HCEC 1CT (cell line): ENCODE measurements around the gene ARHGEF26.
"Not testable (repeated sequence)": the region's sequence is repeated elsewhere in the genome, so short reads cannot be mapped to it uniquely, and the experiment has no call there.

ENCODE experiments used
- DNase-seq: peaks from one replicate; pipeline ENCODE4 v3.0.0-alpha.2; 2017

The ARHGEF26 gene, protein sequence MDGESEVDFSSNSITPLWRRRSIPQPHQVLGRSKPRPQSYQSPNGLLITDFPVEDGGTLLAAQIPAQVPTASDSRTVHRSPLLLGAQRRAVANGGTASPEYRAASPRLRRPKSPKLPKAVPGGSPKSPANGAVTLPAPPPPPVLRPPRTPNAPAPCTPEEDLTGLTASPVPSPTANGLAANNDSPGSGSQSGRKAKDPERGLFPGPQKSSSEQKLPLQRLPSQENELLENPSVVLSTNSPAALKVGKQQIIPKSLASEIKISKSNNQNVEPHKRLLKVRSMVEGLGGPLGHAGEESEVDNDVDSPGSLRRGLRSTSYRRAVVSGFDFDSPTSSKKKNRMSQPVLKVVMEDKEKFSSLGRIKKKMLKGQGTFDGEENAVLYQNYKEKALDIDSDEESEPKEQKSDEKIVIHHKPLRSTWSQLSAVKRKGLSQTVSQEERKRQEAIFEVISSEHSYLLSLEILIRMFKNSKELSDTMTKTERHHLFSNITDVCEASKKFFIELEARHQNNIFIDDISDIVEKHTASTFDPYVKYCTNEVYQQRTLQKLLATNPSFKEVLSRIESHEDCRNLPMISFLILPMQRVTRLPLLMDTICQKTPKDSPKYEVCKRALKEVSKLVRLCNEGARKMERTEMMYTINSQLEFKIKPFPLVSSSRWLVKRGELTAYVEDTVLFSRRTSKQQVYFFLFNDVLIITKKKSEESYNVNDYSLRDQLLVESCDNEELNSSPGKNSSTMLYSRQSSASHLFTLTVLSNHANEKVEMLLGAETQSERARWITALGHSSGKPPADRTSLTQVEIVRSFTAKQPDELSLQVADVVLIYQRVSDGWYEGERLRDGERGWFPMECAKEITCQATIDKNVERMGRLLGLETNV

DNA sequence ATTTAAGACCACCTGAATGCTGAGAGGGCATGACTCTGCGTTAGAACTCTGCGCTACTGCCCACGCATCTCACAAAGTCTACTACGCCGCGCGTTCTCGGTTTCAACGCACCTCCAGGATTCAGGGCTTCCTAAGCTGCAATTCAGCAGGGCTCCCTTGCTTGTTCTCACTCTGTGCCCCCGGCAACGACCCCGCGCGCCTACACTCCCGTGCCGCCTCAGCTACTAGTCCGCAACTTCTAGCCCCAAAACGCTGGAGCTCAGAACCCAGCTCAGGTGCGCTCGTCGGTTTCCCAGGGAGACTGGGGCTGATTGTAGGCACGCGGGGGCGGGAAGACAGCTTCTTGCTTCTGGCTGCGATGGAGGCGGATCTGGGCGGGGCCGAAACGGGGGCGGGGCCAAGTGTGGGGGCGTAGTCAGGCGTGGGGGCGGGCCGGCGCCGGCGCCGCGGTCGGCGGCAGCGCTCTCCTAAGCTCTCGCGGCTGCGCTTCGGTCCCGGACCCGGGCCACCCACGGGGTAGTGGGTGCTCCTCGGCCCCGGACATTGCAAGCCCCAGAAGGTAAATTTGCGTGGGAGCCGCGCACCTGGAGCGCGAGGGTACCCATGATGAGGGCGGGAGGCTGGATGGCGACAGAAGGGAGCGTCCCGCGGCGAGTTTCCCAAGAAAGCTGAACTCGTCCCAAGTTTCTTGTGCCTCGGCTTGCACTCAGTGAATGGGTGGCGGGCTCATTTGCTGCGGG is at the start of gene ARHGEF26:
Gene ARHGEF26, plus strand, starts transcription at position 430 of the 740 bp plus-strand sequence. CDS start 603 bp downstream, outside the sequence.
- peak; percentile 6 for DNase-seq

DNA sequence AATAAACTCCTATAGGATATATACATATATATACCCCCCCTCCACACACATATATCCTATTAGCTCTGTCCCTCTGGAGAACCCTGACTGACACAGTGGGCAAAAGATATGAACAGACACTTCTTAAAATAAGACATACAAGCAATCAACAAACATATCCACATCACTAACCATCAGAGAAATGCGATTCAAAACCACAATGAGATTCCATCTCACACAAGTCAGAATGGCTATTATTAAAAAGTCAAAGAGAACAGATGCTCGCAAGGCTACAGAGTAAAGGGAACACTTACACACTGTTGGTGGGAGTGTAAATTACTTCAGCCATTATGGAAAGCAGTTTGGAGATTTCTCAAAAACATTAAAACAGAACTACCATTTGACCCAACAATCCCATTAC is 46.2 kb upstream of the ARHGEF26 start:
- no peak for DNase-seq

DNA sequence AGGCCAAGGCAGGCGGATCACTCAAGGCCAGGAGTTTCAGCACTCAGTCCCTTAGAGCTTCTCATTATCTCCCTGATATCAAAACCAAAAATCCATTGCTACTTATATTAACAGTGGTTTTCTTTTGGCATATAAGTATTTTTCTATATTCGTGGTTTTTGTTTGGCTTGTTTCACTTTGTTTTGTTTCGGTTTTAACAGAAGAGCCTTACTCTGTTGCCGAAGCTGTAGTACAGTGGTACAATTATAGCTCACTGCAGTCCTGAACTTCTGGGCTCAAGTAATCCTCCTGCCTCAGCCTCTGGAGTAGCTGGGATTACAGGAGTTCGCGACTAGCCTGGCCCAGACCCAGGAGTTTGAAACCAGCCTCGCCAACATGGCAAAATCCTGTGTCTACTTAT is 42.5 kb upstream of the ARHGEF26 start:
- DNase-seq: no peak

DNA sequence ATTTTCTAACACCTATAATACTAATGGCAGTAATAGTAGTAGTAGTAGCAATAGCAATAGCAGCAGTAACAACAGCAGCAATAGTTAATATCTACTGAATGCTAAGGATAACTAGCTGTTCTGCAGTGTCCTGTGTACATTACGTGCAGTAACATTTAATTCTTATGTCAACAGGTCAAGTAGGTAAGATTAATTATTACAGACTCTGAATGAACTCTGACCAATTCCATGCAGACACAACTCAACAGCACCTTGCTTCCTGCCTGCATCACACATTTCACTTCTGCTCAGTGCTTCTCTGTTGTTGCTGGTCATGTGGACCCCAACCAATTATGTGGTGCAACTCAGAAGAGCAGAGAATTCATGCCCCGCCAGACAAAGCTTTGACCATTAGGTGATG is 39.9 kb upstream of the ARHGEF26 start:
- DNase-seq: no peak

DNA sequence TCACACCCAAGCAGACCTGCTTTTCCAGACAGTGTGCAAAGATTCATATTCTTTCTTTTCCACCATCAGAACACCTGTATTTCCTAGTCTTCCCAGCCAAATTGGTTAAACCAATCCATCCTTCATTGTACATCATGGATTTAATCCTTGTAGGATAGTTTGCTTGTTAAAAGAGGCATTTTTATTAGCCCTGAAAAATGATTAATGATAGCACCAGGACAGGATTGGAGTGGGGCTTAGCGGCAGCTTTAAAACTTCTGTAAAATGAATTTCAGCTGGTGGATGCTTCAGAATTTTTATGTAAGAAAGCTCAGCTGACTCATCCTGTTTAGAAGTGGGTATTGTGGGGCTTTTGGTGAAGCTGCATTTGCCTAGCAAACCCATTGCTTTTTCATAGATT is 36.1 kb upstream of the ARHGEF26 start:
- DNase-seq: no peak

DNA sequence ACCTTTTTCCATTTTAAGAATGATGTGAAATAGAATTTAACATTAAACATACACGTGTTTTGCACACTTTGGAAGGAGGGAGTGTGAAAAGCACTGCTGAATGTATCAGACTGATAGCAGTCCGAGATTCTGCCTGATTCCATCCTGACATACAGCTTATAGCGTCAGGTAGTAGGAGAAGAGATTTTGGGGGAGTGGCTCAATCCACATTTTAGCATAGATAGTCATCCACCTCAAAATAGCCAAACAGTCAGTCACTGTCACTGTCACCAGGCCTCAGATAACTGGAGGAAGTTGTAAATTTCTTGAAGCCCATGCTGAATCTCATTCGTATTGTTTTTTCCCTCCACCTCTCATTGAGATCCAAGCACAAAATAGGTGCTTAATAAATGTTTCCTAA is 35.4 kb upstream of the ARHGEF26 start:
- DNase-seq: no peak

DNA sequence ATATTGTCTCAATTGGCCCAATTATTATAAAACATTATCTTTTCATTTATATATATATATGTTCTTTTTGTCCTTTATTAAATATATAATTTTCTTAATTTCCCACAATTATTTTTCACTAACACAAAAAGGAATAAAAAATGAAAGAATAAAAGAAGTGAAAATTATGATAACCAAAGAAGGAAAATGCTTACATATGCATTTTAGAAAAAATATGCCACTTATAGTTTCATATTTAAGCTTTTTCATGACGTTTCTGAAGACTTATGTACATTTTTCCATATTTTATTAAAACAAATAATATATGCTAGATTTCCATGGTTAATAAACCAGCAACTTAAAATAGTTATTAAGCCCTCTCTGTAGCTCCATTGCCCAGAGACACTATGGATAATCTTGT is 34.9 kb upstream of the ARHGEF26 start:
- DNase-seq: no peak

DNA sequence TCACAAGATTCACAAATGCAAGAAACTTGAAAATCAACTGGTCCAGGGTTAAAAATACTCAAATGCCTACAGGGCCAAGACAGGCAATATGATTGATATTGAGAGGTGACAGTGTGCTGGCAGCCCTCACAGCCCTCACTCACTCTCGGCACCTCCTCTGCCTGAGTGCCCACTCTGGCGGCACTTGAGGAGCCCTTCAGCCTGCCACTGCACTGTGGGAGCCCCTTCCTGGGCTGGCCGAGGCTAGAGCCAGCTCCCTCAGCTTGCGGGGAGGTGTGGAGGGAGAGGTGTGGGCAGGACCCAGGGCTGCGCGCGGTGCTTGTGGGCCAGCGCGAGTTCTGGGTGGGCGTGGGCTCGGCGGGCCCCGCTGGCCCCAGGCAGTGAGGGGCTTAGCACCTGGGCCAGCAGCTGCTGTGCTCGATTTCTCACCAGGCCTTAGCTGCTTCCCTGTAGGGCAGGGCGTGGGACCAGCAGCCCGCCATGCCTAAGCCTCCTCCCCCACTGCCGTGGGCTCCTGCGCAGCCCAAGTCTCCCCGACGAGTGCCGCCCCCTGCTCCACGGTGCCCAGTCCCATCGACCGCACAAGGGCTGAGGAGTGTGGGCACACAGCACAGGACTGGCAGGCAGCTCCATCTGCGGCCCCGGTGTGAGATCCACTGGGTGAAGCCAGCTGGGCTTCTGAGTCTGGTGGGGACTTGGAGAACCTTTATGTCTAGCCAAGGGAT is 33.3 kb upstream of the ARHGEF26 start:
- DNase-seq: not testable (repeated sequence)

DNA sequence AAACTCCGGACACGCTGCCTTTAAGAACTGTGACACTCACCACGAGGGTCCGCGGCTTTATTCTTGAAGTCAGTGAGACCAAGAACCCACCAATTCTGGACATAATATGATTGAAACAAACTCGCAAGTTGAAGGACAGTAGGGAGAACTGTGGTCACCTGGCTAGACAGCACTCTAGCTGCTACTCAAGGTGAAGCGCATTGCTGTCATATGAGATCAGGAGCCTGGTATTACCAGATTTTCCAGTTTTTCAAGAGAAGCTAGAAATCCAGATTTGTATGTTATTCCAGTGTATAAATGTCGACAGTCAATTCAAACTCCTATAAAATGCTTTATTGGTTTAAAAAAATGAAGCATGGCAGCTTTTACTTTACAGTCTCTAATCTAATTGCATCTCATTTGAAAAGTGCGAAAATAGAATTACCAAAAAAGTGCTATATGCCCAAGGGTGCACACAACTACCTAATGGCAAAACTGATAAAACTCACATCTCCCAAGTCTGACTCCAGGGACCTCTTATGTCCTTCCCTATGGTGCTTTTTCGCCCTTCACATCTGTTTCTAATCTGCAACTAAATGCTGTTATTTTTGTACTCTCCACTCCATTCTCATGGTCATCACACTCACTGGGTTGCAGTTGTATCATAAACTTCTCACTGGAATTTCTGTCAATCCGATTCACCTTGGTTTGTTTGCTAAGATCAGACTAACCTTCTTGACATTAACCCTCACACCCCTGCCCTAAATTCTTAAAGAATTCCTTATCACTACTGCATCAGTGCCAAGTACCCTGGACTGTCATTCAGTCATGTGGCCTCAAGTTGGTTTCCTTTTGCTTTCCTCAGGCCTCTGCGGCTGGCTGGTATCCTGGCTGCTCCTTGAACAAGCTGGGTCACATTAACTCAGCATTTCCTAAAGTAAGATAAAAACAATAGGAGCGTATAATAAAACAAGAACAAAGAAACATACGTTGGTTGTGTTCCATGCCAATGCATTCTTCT is 31.5 kb upstream of the ARHGEF26 start:
- DNase-seq: no peak

DNA sequence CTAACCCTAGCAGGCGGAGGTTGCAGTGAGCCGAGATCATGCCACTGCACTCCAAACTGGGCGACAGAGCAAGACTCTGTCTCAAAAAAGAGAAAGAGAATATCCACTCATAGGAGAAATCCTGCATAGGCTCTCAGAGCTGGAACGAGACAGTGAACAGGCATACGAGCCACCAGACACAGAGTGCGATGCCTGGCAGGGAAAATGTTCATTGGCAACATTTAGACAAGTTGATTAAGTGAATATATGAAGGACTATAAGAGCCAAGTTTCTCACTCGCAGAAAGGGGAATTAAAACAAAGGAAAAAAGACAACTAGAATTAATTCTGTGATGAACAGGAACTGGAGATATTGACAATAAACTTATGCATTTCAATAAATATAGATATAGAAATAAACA is 27.1 kb upstream of the ARHGEF26 start:
- no peak for DNase-seq

DNA sequence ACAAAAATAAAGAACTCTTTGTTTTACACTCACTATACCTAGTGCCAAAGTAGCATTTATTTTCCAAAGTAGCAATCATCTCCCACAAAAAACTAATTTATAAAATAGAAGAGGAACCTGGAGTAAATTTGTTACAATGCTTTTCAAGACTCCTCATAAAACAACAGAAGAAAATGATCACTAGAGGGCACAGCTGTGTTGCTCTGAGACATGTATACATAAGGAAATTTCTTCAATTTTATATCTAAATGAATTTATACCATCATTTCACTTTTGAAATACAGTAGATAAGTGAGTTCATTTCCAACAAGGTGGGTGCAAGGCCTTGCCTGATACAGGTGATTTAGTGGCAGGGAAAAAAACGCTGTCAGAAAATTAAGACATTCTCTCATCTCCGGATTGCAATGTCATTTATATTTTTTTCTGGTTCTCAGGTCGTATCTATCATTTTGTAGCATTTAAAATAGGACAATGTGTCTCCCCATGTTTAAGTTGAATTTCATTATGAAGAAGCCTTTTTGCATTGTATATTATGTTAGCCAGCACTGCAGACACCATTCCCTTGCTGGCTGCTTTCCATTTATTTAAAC is 25.3 kb upstream of the ARHGEF26 start:
- DNase-seq: no peak

DNA sequence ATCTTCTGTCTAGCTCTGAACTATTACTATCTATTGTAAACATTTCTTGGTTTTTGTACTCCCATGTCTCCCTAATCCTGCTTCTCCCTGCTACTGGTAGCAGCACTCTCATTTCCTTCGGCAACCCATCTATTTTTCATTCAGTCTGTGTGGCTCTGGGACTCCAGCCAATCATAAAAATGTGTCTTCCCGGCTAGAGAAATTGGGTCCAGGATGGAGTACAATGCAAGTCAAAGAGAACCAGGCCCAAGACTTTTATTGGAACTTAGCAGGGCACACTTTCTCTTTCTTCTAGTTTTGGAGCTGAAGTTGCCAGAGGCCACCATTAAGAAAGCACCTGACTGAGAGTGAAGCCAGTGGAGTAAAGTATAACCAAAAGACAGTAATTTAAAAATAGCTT is 22.8 kb upstream of the ARHGEF26 start:
- no peak for DNase-seq

DNA sequence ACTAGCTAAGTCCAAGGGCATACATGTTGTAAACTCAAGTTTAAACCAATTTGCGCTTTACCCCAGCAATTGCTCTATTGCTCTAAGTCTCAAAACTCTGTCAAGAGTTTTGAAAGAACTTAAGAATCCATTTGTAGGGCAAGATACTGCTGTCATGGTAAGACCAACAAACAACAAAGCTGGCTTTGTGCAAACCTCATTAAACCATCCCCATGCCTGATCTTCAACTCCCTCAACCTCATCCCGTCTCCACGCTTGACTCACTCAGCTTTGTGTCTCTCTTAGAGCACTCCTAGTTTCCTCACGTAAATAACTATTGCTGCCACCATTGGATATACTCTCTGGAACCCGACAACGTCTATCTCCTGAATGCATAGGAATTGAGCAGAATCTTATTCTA is 20.6 kb upstream of the ARHGEF26 start:
- no peak for DNase-seq

DNA sequence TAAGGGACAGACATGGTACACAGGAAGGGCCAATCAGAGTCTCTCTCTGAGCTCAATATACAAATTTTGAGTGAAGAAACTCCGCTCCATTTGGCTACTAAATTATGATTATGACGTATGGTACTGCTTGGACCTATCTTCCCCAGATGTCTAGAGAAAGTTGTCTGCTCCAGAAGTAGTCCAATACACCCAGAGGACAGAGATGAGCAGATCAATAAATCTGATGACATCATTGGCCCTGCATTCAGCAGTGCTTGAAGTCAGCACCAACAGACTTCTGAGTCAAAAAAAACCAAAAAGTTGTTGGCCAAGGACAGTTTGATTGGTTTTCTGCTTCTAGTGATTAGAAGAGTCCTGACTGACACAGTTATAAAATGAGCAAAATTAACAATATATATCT is 19.9 kb upstream of the ARHGEF26 start:
- DNase-seq: no peak

DNA sequence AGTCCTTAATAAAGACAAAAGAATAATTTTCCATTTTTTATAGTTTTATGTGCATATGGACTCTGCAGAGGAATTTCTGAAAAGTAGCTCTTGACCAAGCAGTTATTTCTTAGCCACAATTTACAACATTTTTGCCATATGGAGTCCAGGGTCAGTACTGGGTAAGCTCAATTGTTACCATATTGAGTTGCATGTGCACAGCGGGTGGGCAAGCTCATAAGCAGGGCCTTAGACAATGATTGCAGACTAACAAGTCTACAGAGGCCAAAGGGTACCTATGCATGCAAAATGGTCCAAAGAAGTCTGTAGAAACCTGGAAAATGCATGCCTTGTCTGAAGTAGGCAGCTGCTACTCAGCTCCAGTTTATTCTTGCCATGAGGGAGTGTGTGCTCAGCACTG is 19.0 kb upstream of the ARHGEF26 start:
- no peak for DNase-seq

DNA sequence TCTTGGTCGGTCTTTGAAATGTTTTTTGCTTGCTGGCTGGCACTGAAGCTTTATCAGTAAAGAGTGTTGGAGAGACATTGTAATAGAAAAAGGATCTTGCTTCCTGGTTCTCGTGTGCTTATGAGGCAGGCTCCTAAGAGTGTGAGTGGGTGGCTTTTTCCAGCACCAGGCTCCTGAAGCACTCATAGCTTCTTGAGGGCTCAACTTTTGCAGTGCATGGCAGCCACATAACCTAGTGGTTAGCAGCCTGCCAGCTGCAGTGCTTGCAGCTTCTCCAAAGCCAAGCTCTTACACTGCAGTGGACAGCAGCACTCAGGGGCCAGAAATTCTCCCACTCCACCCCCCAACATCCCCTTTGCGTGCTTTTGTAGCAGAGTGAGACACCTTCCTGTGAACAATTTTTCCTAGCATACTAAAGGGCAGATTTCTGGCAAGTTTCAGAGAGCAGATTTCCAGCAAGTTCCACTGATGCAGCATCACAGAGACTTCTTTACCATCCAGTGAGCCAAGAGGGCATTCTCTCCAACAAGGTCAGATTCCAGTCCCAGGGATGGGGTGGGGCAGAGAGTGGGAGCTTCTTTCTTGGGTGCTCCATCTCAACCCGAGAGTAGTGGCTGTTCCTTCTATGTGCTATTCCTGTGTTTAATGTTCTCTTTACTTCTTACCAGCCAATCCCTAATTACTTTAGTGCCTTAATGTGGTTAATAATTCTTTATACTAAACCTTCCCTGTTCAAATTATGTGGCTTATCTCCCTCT is 15.8 kb upstream of the ARHGEF26 start:
- DNase-seq: no peak

DNA sequence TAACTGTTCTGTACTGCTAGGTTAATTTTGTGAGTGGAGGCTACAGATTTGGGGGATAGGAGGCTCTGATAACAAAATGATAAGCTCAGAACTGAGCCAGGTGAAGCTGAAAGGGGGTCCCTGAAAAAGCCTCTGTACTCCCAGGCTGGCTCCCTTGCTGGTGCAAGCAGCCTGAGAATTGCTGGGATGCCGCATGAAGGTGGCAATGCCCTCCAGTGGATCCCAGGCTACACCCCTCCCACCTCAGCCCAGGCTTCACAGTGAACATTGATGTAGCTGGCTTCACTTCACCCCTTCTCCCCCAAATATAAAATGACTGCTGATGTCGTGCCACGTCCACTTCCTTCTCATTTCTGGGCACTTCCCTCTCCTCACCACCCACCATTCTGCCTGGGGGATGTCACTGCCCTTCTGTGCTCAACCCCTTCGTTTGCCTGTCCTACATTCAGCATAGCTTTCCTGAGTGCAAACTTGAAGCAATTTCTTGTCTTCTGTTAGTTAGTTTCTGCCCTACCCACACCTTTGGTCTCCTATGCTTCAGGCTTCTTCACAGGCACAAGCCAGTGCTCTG is 9.7 kb upstream of the ARHGEF26 start:
- DNase-seq: no peak

DNA sequence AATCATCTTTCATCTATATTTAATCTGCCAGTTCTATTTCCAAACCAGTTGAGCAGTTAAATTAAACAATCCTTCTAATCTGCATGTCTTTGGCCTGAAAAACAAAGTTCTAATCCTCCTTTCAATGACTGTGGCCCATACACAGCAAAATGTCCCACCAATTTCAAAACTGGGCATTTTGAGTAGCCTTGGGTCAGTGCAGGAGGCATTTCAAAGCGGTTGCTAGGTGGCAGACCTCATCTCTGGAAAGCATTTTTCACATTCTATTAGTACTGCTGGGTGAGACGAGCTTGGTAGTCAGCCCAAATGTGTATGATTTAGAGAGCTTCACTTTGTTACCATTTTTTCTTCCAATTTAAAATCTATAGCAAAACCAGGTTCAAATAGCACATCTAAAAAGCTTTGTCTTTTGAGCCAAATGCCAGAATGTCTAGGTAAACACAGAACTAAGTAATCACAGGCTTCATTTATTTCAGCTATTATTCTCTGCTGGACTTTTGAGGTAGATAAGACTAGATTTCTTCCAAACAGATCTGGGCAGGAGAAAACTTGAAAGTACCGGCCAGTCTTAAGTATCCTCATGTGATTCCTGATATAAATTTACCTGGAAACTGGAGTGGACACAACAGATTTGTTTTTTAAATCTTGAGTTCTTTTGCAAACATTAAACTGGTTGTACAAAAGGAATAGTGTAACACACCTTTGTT is 8.9 kb upstream of the ARHGEF26 start:
- no peak for DNase-seq

DNA sequence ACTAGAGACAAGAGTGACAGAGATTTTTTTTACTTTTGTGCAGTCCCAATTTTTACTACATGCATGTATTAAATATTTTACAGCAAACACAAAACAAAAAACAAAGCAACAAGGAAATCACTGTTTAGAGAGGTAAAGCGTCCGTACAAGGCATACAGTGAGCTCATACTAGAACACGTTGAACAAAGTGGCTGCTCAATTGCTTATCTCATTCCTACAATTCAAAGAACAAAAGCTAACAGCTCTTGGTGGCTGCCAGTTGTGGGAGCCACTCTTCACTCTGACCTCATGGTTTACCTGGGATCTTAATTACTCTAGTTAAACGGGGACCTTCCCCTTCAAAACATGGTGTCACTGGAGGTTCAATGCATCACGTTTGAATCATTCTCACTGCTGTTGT is 7.6 kb upstream of the ARHGEF26 start:
- no peak for DNase-seq
